K562 (cell line): ENCODE measurements around the gene DLGAP1. TPM values are rescaled to one million over a fixed set of nuclear protein-coding genes. Genes with fewer than 3 reads are reported as not detected.
A peak's percentile ranks its signal among the peaks of the same experiment; 100 is the strongest.

Experiments used
- ATAC-seq: fragments of 200-7000 bp; cut with Tn5 transposase; 3 replicates; pipeline ENCODE4 v1.9.1; 2020; ENCODE audit warnings: moderate library complexity
- BruUV-seq: library from RNA; stranded (reverse); fragments of 400-500 nt; replicated peaks from 2 replicates; lab custom pipeline; 2021; lab: Mats Ljungman, UMichigan
- CTCF ChIA-PET: fragments of 300-600 bp; formaldehyde crosslinking; extraction: SDS; loops from one replicate; lab custom pipeline; 2021; ENCODE audit warnings: low intra/inter-chr PET ratio; lab: Yijun Ruan, JAX
- POLR2A ChIA-PET: fragments of 300-600, 350-650 bp; sonication (Branson Sonifier 250); formaldehyde crosslinking; extraction: SDS; loops from one replicate; lab custom pipeline; 2021; ENCODE audit warnings: antibody characterized with exemption, inconsistent platforms; lab: Yijun Ruan, JAX
- DNase-seq, 4 experiments: peaks; one replicate each; pipeline versions ENCODE4 v3.0.0 to v3.0.0-alpha.2; 2011 to 2018; ENCODE audit warnings: low spot score in 3 of 4, mixed read lengths in 3 of 4; ENCODE audit errors: extremely low read depth in 1 of 4
- FAIRE-seq: peaks from 2 replicates; lab custom pipeline; 2011; peaks lifted over from hg19 to GRCh38; lab: Jason Lieb, UNC
- H2AFZ ChIP-seq: 2 replicates; pipeline ENCODE4 v1.6.0; 2011; ENCODE audit warnings: low read depth, low read length, control low read depth, inconsistent platforms
- H3K27ac ChIP-seq: fragments of 200-600 bp; 3 replicates; pipeline ENCODE4 v1.8.0; 2011; ENCODE audit warnings: low read depth, mild to moderate bottlenecking, control low read depth, inconsistent platforms, low read length, moderate library complexity, mixed read lengths; ENCODE audit errors: extremely low read depth
- H3K27me3 ChIP-seq, 2 experiments: fragments of 300-600 bp in 1 of 2; 2 replicates in 1 of 2; 3 replicates in 1 of 2; pipeline versions ENCODE4 v1.6.0 to v1.8.0; 2011; ENCODE audit warnings: inconsistent platforms in 2 of 2, low read length in 2 of 2, mild to moderate bottlenecking in 1 of 2, mixed read lengths in 1 of 2, moderate library complexity in 1 of 2; ENCODE audit not compliant: control insufficient read depth in 2 of 2, insufficient read depth in 2 of 2
- H3K36me3 ChIP-seq: fragments of 300-600 bp; 3 replicates; pipeline ENCODE4 v1.8.0; 2011; ENCODE audit warnings: mild to moderate bottlenecking, low read length, inconsistent platforms; ENCODE audit not compliant: control insufficient read depth, insufficient read depth
- H3K4me1 ChIP-seq, 2 experiments: fragments of 200-600 bp in 1 of 2; replicated peaks in 1 of 2; 2 replicates in 1 of 2; 3 replicates in 1 of 2; pipeline versions ENCODE4 v1.5.1 to v1.8.0; 2011; ENCODE audit warnings: inconsistent platforms in 2 of 2, low read length in 2 of 2, mild to moderate bottlenecking in 1 of 2, mixed read lengths in 1 of 2, moderate library complexity in 1 of 2; ENCODE audit not compliant: control insufficient read depth in 2 of 2, insufficient read depth in 2 of 2
- H3K4me2 ChIP-seq: 2 replicates; pipeline ENCODE4 v1.6.1; 2011; ENCODE audit warnings: low read length, control low read depth, inconsistent platforms, mixed read lengths; ENCODE audit not compliant: insufficient read depth
- H3K4me3 ChIP-seq: fragments of 200-600 bp; sonication (generic), shearing (Covaris generic); 2 replicates; pipeline ENCODE4 v1.5.1; 2016; ENCODE audit warnings: control low read depth, inconsistent platforms
- H3K79me2 ChIP-seq: fragments of 200-600 bp; 3 replicates; pipeline ENCODE4 v1.8.0; 2011; ENCODE audit warnings: low read length, inconsistent platforms; ENCODE audit not compliant: control insufficient read depth, insufficient read depth
- H3K9ac ChIP-seq, 2 experiments: 2 replicates each; pipeline versions ENCODE4 v1.6.0 to v1.6.1; 2011; ENCODE audit warnings: low read depth in 2 of 2, low read length in 2 of 2, control low read depth in 1 of 2, inconsistent platforms in 1 of 2, mild to moderate bottlenecking in 1 of 2, mixed read lengths in 1 of 2; ENCODE audit not compliant: insufficient read depth in 1 of 2
- H3K9me1 ChIP-seq: one replicate; pipeline ENCODE4 v1.6.0; 2011; ENCODE audit warnings: inconsistent platforms, mild to moderate bottlenecking, low read length, moderate library complexity; ENCODE audit not compliant: control insufficient read depth, insufficient read depth
- H3K9me3 ChIP-seq: replicated peaks from 2 replicates; pipeline ENCODE4 v1.5.1; 2011; ENCODE audit warnings: low read depth, low read length, inconsistent platforms; ENCODE audit not compliant: control insufficient read depth, insufficient read depth
- H4K20me1 ChIP-seq: replicated peaks from 2 replicates; pipeline ENCODE4 v1.6.1; 2011; ENCODE audit warnings: low read length, inconsistent platforms, mixed read lengths; ENCODE audit not compliant: control insufficient read depth, insufficient read depth
- KDM2B ChIP-seq: fragments of 250-450 bp; sonication (Bioruptor Pico); IDR thresholded peaks from 2 replicates; pipeline ENCODE4 v1.8.0; 2021; ENCODE audit warnings: mild to moderate bottlenecking, moderate library complexity
- RAD21 ChIP-seq, 2 experiments: fragments of 250-450 bp in 1 of 2; fragments of 450-650 bp in 1 of 2; sonication (Bioruptor Pico) in 1 of 2; formaldehyde crosslinking in 1 of 2; IDR thresholded peaks in 1 of 2; conservative IDR thresholded peaks in 1 of 2; 2 replicates each; pipeline versions ENCODE4 v1.4.0 to v1.8.0; 2020 to 2022; ENCODE audit warnings: mild to moderate bottlenecking in 2 of 2, moderate library complexity in 1 of 2
- WGBS: fragments of 100-300 bp; shearing (Covaris generic); methylation state at CpG from one replicate; pipeline ENCODE4 v1.1.6; 2016; ENCODE audit warnings: low coverage, mixed read lengths; ENCODE audit not compliant: insufficient coverage; ENCODE audit errors: missing lambda C conversion rate; 5-methylcytosine and 5-hydroxymethylcytosine counted together
- in situ Hi-C: fragments of 300-500 bp; cut with MboI; formaldehyde crosslinking; loops from 4 replicates; pipeline ENCODE4 v1.15.0; 2018; ENCODE audit warnings: inconsistent platforms, mixed read lengths
- intact Hi-C: fragments of 100-400 bp; cut with micrococcal nuclease; formaldehyde crosslinking; loops from 2 replicates; pipeline ENCODE4 v1.14.2; 2022
- polyA plus RNA-seq, 8 experiments: library from polyadenylated mRNA; depleted of rRNA in 4 of 8; stranded (reverse) in 5 of 8; unstranded in 3 of 8; fragments of >200 nt; fragmentation: Nextera tagmentation in 2 of 8; fragmentation: Illumina TruSeq in 1 of 8; extraction: Ambion mirVana in 2 of 8; extraction: Trizol in 1 of 8; gene quantifications; 2 replicates each; pipeline versions ENCODE4 v1.2.1 to v1.2.3, GENCODE V29; 2011 to 2014; ENCODE audit warnings: inconsistent platforms in 1 of 8, missing spikeins in 1 of 8
- total RNA-seq, 7 experiments: library from RNA; depleted of rRNA in 6 of 7; stranded (reverse); fragments of >200 nt in 6 of 7; fragmentation: Illumina TruSeq in 2 of 7; extraction: Trizol in 2 of 7; gene quantifications; 2 replicates each; pipeline versions ENCODE4 v1.2.1 to v1.2.3, GENCODE V29; 2011 to 2021; ENCODE audit warnings: low replicate concordance in 1 of 7
- TF ChIP-seq, protein P1 (sequence below), 3 experiments: IDR thresholded peaks in 2 of 3; conservative IDR thresholded peaks in 1 of 3; 2 replicates each; pipeline ENCODE4 v1.5.1; 2011 to 2012; ENCODE audit warnings: low read length in 3 of 3, mild to moderate bottlenecking in 3 of 3, control low read depth in 2 of 3, improper control_type of control experiment in 1 of 3, inconsistent platforms in 1 of 3, low read depth in 1 of 3, mixed read lengths in 1 of 3, moderate library complexity in 1 of 3; ENCODE audit not compliant: insufficient read depth in 2 of 3

DLGAP1 gene
- total and polyA plus RNA-seq, 9 of the 15 experiments (the other 6 are each of a cell fraction or from before 2014, with no cell fraction given) = 0.04 to 0.22 (median 0.08) TPM

DNA sequence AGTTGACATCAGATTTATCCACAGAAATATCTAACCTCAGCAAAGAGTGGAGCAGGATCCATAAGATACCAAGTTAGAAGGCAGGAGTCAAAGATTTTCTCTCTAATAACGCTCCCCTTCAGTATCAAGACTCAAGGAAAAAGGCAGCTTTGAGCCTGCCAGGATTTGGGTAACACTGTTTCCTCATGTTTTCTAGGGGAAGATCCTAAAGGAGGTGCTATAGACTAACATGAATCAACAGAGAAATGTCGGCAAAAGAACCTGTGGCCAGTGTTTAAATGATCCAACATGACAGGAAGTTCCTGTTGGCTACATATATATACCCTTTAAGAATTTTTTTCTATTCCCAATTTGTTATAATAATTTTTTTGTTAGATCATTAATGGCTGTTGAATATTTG lies 602.8 kb downstream of the DLGAP1 start:
- TF ChIP-seq, protein P1, sequence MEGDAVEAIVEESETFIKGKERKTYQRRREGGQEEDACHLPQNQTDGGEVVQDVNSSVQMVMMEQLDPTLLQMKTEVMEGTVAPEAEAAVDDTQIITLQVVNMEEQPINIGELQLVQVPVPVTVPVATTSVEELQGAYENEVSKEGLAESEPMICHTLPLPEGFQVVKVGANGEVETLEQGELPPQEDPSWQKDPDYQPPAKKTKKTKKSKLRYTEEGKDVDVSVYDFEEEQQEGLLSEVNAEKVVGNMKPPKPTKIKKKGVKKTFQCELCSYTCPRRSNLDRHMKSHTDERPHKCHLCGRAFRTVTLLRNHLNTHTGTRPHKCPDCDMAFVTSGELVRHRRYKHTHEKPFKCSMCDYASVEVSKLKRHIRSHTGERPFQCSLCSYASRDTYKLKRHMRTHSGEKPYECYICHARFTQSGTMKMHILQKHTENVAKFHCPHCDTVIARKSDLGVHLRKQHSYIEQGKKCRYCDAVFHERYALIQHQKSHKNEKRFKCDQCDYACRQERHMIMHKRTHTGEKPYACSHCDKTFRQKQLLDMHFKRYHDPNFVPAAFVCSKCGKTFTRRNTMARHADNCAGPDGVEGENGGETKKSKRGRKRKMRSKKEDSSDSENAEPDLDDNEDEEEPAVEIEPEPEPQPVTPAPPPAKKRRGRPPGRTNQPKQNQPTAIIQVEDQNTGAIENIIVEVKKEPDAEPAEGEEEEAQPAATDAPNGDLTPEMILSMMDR (IDR thresholded peaks at IDR 0.05 in 2 of 3, conservative IDR thresholded peaks at IDR 0.05 in 1 of 3; ENCODE audit: insufficient read depth in 2 of 3, low read depth in 1 of 3, low read length in 3 of 3) = peak in 2 of 3 experiments; percentile 12 to 35; a peak in 3 of 6 replicates
- TF ChIP-seq RAD21 (CRISPR knock-in tag; conservative IDR thresholded peaks at IDR 0.05 in 1 of 2, IDR thresholded peaks at IDR 0.05 in 1 of 2) = peak in 1 of 2 experiments; percentile 33; a peak in 1 of 4 replicates
- TF ChIP-seq KDM2B (CRISPR knock-in tag) = no peak
- no peak overlapping the region for H3K27ac ChIP-seq
- peak; percentile 60 for FAIRE-seq
- H2AFZ ChIP-seq = no peak overlapping the region
- no peaks in the 10 kb centered on the region for H3K36me3 ChIP-seq
- CTCF ChIA-PET = no interaction called here
- H3K79me2 ChIP-seq = no peaks in the 10 kb centered on the region
- no peaks in the 10 kb centered on the region for H3K4me1 ChIP-seq
- POLR2A ChIA-PET = no interaction called here
- no peak overlapping the region for H3K4me3 ChIP-seq
- BruUV-seq = no TSS peak
- H3K9ac ChIP-seq = no peak overlapping the region
- intact Hi-C loops = no loop called here
- H3K4me2 ChIP-seq = no peak overlapping the region
- 2% methylated on average over 2 of the region's 2 CpGs for WGBS
- DNase-seq = peak in 1 of 4 experiments; percentile 13
- peak; percentile 70 for ATAC-seq
- in situ Hi-C loops = no loop called here
- H3K27me3 ChIP-seq = no peaks in the 10 kb centered on the region
- H3K9me1 ChIP-seq = no peaks in the 10 kb centered on the region
- H4K20me1 ChIP-seq = no peaks in the 10 kb centered on the region
- H3K9me3 ChIP-seq = no peaks in the 10 kb centered on the region
